ENCODE measurements around the gene KLHL2.

GRCh38 chr4:165335163-165335703, 127.9 kb downstream of the KLHL2 start:
- no peak for TF ChIP-seq CTCF (IDR thresholded peaks at IDR 0.05)
- no peak for TF ChIP-seq POLR2AphosphoS5 (IDR thresholded peaks at IDR 0.05)
- TF ChIP-seq EP300 (IDR thresholded peaks at IDR 0.05; ENCODE audit: low read depth) = no peak
